Activated CD4-positive, alpha-beta T cell treated with anti-CD3 and anti-CD28 coated beads, Interleukin-2, amount 50 U/mL, for 1 hour (primary cell): ENCODE data around the gene PTPRU.
"Not testable (repeated sequence)": the region's sequence is repeated elsewhere in the genome, so short reads cannot be mapped to it uniquely, and the experiment has no call there.

Experiments used
- DNase-seq: peaks from one replicate; pipeline ENCODE4 v3.0.0-alpha.2; 2020

Gene PTPRU

DNA sequence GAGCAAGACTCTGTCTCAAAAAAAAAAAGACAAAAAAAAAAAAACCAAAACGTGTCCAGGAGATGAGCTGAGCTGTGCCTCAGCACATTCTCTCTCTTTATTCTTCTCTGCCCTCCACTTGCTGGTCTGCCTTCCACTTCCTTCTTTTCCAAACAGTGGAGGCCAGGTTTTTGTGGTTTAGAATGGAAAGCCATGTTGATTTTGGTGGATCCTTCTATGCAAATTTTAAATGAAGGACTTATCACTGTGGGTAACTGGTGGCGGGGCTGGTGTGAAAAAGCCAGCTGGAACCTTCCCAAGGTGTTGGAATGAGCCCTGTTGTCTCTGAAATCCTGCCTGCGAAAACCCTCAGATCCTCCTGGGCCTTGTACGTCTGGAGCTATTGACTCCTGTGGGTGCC lies 61.9 kb downstream of the PTPRU start:
- no peak for DNase-seq

DNA sequence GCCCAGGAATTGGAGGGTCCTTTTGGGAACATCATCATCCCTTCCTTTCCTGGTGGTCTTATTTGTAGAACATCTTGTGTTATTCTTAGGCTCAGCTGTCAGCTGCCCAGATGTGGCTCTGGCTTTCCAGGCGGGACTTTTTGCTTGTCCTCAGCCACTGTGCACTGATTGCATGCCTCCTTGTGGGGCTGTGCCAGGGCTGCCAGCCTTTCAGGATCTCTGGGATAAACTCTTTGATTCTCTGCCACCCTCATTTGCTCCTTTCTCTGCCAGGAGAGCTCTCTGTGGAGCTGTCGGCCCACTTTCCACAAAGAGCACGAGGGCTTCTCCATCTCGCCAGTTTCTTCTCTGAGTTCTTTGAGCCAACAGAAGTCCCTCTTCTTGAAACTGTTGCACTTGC lies 63.1 kb downstream of the PTPRU start:
- DNase-seq: no peak

DNA sequence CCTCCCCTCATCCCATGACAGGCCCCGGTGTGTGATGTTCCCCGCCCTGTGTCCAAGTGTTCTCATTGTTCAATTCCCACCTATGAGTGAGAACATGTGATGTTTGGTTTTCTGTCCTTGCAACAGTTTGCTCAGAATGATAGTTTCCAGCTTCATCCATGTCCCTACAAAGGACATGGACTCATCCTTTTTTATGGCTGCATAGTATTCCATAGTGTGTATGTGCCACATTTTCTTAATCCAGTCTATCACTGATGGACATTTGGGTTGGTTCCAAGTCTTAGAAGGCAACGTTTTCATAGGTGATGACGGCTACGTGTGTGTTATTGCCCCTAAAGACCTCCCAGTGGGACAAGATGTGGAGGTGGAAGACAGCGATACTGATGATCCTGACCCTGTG lies 65.4 kb downstream of the PTPRU start:
- DNase-seq: not testable (repeated sequence)

DNA sequence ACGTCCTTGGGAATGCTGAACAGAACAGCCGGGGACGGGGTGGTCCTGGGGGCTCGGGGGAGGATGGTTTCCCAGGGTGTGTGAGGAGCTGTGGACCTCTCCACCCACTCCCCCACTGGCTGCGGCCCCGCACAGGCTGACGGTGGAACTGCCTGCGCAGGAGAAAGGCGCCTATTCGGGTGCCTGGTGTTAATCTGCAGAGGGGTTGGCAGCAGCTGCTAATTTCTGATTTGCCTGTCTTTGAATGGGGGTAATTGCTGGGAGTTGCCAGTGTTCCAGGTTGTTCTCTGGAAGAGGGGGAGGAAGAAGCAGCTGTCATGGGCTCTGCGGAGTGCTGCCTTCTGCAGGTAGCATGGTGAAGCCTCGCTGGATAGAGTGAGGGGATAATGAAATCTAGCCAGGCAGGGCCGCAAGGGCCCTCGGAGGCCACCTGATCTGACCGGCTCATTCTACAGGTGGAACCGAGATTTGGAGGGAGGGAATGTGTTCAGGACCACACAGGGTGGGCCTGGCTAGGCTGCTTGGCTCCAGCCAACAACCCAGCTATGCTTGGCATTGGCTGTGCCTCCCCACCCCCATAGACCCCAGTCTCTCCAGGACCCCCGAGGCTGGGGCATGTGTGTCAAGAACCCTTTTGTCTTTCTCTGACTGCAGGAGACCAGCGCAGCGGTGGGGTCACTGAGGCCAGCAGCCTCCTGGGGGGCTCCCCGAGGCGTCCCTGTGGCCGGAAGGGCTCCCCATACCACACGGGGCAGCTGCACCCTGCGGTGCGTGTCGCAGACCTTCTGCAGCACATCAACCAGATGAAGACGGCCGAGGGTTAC lies 67.1 kb downstream of the PTPRU start:
- DNase-seq: no peak

DNA sequence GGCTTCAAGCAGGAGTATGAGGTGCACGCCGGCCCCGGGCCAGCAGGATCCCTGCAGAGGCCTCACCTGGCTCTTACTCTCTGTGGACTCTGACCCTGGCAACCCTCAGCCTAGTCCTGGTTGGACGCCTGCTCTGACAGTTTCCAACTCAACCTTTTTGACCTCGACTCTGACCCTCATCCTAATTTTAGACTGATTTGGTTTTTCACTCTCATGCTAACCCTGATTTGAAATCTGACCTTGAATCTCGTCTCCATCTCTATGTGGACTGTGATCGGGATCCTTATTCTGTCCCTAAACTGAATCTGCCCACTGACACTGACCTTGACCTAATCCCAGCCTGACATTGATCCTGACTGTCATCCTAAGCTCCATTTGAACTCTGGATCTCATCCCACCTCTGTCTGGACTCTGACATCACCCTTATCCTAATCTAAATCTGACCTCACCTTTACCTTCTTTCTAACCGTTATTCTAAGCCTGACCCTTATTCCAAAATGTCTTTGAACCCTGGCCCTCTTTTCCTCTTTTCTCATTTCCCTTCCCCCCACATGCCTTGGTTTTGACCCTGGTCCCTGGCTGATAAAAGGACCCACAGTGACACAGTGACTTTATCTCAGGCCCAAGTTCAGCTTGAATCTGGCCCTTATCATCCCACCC lies 67.8 kb downstream of the PTPRU start:
- no peak for DNase-seq

DNA sequence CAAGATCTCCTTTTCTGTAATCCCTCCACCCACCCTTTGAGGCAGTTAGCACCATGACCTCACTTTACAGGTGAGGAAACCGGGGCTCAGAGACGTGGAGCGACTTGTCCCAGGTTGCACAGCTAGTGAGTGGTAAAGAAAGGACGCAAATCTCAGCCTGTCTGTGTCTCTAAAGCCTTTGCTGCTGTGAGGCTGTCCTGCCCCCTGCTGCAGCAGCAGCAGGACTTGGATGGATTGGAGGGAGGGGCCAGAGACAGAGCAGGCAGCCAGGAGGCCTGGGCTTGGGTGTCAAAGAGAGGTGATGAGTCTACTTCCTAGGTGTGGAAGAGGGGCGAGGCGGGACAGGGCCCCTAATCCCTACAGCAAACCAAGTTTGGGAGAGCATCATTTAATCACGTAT lies 69.6 kb downstream of the PTPRU start:
- DNase-seq: no peak

DNA sequence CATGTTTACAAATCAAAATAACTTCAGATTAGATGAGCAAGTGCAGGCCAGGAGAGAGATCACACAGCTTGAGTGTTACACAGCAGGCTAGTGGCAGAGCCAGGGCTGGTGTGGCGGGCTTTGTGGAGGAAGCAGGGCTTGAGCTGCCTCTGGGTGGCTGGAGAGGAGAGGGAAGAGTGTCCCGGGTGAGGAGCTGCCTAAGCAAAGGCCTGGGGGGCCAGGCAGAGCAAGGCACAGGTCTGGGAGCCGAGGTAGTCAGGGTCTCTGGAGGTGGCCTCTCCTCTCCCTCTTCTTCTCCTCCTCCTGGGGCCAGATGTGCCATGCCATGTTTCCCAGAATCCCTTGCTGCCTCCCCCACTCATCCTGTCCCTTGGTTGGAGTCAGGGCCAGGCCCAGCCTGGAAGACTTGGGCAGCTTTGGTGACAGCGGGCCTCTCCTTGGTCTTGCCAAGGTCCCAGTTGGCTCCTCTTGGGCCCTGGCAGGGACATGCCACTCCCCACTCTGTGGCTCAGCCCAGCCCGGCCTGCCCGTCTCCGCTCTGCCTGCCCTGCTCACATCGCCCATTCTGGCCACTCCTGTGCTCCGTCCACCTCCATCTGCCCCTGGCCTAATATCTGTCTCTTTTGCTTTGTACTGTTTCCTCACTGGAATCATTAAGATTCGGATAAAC lies 70.3 kb downstream of the PTPRU start:
- no peak for DNase-seq

DNA sequence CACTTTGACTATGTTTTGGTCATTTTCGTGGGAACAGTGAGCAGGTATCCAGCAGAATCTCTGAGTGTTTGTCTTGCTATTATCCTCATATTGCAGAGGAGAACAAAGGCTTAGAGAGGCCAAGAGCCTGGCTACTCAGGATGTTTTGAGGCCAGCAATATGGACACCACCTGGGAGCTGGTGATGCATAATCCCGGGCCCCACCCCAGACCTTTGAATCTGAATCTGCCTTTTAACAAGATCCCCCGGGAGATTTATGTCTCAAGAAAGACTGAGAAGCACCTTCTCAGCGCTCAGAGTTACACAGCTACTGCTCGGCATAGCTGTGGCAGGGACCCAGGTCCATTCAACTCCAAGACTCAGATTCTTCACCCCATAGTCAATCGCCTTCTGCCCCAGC lies 72.8 kb downstream of the PTPRU start:
- no peak for DNase-seq

DNA sequence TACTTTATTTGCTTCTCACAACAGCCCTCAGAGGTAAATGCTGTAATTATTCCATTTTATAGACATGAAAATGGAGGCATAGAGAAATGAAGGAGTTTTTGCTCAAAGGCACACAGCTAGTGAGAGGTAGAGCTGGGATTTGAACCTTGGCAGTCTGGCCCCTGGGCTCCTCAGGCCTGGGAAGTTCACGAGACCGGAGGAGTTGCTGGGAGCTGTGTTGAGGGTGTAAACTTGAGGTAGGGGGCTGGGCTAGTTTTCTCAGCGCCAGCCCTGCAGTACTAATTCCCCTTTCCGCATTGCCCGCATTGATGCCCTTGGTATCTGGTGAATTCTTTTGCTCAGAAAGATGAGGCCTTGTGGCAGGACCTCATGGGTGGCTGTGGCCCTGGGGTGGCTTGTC lies 73.3 kb downstream of the PTPRU start:
- no peak for DNase-seq

DNA sequence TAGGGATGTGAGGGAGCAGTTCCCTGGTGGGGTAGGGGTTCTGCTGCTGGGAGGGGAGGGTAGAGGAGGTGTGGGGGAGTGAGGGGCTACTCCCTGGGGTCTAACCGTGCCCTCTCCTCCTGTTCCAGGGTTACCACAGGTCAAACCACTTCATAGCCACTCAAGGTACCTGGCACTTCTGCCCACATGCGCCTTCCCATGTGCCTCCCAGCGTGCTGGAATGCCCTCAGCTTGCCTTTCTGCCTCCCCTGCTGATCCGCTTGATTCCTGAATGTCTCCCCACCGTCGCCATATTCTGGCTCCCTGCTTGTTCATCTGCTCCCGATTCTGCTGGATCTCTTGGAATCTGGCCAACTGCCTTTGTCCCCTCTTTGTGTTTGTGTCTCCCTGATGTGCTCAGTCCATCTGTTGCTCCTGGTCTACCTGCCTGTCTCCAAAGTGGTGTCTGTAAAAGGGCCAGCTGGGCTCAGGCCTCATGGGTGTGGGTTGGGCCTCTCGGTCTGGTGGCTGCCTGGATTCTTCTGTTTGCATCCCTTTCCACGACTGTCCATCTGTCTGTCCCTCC lies 74.4 kb downstream of the PTPRU start:
- DNase-seq: no peak

DNA sequence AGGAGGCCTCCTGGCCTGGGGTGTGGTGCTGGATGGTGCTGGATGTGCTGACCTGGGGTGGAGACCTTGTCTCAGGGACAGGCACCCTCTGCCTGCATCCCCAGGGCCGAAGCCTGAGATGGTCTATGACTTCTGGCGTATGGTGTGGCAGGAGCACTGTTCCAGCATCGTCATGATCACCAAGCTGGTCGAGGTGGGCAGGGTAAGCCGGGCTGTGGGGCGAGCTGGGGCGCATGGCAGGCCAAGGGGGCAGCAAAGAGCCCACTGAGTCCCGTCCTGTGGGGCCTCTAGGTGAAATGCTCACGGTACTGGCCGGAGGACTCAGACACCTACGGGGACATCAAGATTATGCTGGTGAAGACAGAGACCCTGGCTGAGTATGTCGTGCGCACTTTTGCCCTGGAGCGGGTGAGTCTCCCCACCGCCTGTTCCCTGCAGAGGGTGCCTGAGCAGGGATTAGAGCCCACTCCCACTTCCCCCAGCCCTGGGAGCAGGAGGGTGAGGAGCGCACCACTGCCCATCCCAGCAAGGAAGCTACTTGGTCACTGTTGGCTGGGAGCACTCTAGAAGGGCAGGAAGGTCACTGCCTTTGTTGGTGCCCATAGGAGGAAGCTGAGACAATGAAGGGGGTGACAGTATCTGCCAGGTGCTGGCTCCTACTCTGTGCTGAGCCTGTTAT lies 75.2 kb downstream of the PTPRU start:
- DNase-seq: no peak

DNA sequence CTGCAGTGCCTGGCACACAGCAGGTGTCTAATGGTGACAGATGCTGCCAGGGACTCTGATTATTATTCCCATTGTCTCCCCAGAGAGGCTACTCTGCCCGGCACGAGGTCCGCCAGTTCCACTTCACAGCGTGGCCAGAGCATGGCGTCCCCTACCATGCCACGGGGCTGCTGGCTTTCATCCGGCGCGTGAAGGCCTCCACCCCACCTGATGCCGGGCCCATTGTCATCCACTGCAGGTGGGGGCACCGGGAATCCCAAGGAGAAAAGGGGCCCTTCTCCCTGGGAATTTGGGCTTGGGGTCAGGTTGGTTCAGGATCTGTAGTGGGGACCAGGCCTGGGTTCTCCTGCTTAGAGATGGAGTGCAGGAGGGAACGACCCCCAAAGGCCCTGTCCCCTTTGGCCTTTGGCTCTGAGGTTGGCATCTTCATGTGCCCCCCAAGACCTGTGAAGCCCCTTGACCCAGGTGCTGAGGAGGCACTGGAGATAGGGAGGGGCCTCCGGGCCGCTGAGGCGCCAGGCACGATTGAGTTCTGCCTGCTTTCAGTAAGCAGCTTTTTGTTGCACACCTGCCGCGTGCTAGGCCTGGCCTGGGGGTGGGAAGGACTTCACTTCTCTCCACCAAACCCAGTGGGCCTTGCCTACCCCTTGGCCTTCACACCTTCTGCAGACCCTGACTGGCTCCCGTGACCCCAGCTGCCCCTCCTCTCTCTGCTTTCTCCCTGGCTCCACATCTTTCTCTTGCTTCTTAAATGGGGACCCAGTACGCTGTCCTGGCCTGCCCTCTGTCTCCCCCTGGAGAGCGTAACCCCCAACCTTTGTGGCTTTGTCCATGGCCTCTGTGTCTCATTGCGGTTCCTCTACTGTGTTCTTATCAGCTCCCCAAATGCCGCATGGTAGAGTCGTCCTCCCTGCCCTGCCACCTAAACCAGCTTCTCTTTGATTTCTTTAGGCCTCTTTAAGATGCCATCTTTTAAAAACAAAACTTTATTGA lies 76.4 kb downstream of the PTPRU start:
- DNase-seq: no peak

DNA sequence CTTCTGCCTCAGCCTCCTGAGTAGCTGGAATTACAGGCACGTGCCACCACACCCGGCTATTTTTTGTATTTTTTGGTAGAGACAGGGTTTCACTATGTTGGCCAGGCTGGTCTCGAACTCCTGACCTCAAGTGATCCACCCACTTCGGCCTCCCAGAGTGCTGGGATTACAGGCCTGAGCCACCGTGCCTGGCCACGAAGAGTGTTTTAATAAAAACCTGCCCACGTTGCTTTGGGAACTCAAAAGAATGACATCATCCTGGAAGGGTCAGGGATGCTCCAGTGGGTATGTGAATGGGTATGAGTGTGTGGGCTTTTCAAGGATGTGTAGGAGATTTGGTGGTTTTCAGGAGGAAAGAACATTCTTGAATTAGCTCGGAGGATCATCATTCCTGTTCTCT lies 78.4 kb downstream of the PTPRU start:
- not testable (repeated sequence) for DNase-seq

DNA sequence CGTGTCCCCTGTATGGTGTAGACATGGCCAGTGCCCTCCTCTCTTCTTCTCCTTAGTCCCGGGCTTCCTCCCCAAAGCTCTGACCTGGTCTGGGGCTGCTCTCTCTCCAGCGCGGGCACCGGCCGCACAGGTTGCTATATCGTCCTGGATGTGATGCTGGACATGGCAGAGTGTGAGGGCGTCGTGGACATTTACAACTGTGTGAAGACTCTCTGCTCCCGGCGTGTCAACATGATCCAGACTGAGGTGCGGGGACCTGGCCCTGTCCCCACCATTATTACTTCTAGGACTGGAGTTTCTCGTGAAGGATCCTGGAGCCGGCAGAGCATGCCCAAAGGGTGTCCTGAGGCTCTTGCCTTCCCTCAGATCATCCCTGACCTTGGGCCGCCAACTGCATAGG lies 78.9 kb downstream of the PTPRU start:
- no peak for DNase-seq

DNA sequence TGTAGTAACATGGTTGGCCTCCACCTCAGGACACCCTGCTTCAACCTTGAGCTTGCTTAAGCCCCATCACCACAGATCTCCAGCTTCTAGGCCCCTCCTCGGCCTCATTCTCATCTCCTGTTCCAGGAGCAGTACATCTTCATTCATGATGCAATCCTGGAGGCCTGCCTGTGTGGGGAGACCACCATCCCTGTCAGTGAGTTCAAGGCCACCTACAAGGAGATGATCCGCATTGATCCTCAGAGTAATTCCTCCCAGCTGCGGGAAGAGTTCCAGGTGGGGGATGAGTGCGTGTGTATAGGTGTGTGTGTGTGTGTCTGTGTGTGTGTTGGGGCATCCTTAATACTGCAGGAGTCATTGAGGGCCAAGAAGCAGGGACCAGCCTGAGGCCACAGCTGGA lies 79.6 kb downstream of the PTPRU start:
- DNase-seq: no peak

DNA sequence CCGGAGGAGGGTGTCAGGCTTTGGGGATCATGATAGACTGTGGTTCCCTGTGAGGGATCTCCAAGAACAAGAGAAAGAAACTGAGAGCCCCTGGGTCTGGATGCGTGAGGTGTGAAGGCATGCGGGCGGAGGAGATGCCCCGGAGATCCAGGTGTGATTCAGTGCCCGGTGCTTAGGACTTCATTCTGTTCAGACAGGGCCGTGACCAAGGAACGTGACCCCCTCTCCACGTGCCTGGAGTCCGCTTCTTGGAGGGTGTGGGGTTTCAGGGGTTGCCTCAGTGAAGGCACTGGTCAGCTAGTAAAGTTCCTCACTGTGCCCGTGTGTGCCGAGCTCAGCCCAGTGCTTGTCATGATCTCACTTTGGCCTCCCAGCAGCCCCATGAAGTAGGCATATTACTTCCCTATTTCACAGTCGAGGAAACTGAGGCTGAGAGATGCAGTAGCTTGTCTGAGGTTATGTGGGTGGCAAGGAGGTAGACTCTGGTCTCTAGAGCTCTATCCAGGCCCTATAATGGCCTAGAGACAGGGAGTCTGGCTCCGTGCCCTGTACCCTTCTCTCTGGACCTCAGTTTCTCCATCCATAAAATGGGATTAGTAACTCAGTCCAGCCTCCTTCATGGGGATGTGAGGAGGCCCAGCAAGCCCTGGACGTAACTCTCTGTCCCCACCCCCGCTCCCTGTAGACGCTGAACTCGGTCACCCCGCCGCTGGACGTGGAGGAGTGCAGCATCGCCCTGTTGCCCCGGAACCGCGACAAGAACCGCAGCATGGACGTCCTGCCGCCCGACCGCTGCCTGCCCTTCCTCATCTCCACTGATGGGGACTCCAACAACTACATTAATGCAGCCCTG lies 81.0 kb downstream of the PTPRU start:
- no peak for DNase-seq

DNA sequence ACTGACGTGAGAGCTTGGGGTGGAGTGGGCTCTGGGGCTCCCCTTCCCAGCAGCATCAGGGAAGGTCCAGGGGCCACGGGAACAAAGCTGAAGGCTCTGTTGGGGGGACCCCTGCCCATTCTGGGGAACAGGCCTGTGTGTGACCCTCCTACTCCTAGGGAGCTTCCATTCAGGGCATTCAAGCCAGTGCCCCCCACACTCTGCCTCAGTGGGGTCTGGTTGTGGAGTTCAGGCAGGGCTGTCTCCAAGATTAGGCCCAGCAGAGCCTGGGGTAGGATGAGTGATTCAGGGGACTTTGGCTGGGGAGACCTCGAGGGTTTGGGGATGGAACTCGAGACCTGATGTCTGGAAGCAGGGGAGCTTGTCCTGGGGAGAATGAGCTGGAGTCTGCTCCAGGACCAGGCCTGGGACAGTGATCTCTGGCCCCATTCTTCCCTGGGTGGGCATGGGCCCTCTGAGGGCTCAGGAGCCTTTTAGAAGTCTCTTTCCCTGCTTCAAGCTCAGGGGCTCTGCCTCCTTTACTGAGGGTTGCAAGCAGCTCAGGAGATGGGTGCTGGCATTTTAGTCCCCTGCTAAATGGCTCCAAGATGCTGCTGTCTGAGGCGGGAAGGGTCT lies 81.7 kb downstream of the PTPRU start:
- no peak for DNase-seq

DNA sequence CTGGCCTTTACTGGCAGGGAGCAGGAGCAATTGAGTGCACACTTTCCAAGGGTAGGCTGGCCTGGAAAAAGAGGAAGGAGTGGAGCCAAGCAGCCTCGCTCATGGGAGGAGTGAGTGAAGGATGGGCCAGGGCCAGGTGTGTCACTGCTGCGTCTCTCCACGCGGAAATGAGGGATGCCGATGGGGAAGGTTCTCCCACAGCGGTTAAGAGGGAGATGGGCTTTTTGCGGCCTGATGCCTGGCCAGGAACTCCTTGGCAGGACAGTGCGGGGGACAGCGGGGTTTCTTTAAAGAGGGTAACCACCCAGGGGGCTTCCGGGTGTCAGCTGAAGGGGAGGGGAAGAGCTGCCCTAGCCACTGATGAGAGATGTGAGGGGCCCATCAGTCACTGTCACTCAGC lies 82.4 kb downstream of the PTPRU start:
- DNase-seq: no peak

DNA sequence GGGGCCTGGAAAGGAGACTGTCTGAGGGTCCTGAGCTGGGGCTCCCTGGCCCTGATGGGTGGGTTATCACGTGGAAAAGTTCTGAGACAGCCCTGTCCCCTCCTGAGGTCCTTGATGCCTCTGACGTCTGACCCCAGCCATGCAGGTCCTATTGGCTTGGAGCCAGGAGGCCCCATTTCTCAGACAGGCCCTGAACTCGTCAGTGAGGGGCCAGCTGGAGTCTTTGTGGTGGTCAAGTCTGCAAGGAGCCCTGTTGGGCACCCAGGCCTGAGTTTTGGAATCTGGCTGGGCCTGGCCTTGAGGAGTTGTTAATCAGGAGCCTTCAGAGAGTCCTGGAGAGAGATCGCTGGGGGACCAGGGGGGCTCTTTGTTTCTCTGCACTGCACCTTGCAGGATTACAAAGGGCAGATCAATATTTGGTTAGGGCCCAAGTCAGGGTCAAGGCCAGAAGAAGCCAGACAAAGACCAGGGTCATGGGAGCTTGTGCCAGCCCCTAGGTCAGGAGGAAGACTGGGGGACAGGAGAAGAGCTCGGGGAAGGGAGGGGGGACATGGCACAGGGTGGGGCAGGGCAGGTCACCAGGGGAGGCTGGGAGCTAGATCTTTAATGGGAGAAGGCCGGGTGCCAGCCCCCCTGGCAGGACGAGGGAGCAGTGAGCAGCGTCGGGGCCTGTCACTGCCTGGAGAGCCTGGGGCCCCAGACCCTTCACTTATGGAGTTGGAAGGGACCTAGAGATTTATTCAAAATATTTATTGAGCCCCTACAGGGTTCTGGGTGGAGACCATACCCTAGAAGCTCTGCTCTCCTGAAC lies 83.2 kb downstream of the PTPRU start:
- no peak for DNase-seq
